LNCAP (cell line): ENCODE measurements around the gene PPP1R13B.

ENCODE experiments used
- CTCF ChIP-seq: fragments of 450-650 bp; IDR thresholded peaks from 2 replicates; pipeline ENCODE4 v1.5.1; 2017; ENCODE audit warnings: mild to moderate bottlenecking

Gene PPP1R13B

GRCh38 chr14:103770902-103771301, 76.5 kb downstream of the PPP1R13B start:
- TF ChIP-seq CTCF: no peak

GRCh38 chr14:103770500-103770899, 76.9 kb downstream of the PPP1R13B start:
- TF ChIP-seq CTCF: no peak

- no peak for TF ChIP-seq CTCF
These were observed 80.0 kb downstream of the PPP1R13B start for GRCh38 chr14:103767336-103767894.

GRCh38 chr14:103765526-103765925, 81.8 kb downstream of the PPP1R13B start:
- no peak for TF ChIP-seq CTCF

- TF ChIP-seq CTCF: no peak
These were observed 83.5 kb downstream of the PPP1R13B start for GRCh38 chr14:103763730-103764488.

GRCh38 chr14:103762541-103762940, 84.8 kb downstream of the PPP1R13B start:
- TF ChIP-seq CTCF: no peak

GRCh38 chr14:103762036-103762435, 85.3 kb downstream of the PPP1R13B start:
- TF ChIP-seq CTCF: no peak
